ENCODE measurements around the gene C19orf67. TPM values are rescaled to one million over a fixed set of nuclear protein-coding genes. Genes with fewer than 3 reads are reported as not detected.

C19orf67 gene
- total and polyA plus RNA-seq, 2 of the 13 experiments (the other 11 are each of a cell fraction or from before 2014, with no cell fraction given): 0.11 to 0.32 TPM

- TF ChIP-seq MAZ (IDR thresholded peaks at IDR 0.05; ENCODE audit: borderline replicate concordance, low read depth, low read length) (no peak), MAZ (CRISPR knock-in tag; IDR thresholded peaks at IDR 0.05; ENCODE audit: low read depth) (no peak), KDM1A (CRISPR knock-in tag; IDR thresholded peaks at IDR 0.05) (0 out of 2 replicates have a peak, but pooled peaks have one; percentile 49), AGO2 (optimal IDR thresholded peaks at IDR 0.05; ENCODE audit: low read depth, low read length) (peak; percentile 10), XRCC5 (optimal IDR thresholded peaks at IDR 0.05; ENCODE audit: low read length) (peak; percentile 6), ZNF790 (CRISPR knock-in tag; IDR thresholded peaks at IDR 0.05; ENCODE audit: borderline replicate concordance) (peak; percentile 13; the same call in 1 of the 2 replicates), GFI1 (CRISPR knock-in tag; IDR thresholded peaks at IDR 0.05; ENCODE audit: borderline replicate concordance) (no peak), ZMYM2 (CRISPR knock-in tag; IDR thresholded peaks at IDR 0.05) (peak; percentile 75; the same call in 1 of the 2 replicates), ZNF549 (CRISPR knock-in tag; IDR thresholded peaks at IDR 0.05) (no peak), JUNB (CRISPR knock-in tag; IDR thresholded peaks at IDR 0.05; ENCODE audit: borderline replicate concordance) (no peak), ZNF496 (CRISPR knock-in tag; IDR thresholded peaks at IDR 0.05; ENCODE audit: insufficient replicate concordance) (no peak)
Observed at GRCh38 chr19:14113762-14114414, 28.3 kb upstream of the C19orf67 start (continued).

GRCh38 chr19:14112809-14113385 is 27.3 kb upstream of the C19orf67 start:
- H3K27me3 ChIP-seq (ENCODE audit: control insufficient read depth in 1 of 2, insufficient read depth in 2 of 2, low read length in 2 of 2): no peaks in the 10 kb centered on the region
- H3K4me3 ChIP-seq (replicated peaks in 1 of 3; ENCODE audit: insufficient read depth in 1 of 3, low read depth in 2 of 3, low read length in 3 of 3): peak overlapping the region in 1 of 3 experiments; percentile 20; a peak in 2 of 6 replicates
- peak overlapping the region; percentile 57 for H3K4me2 ChIP-seq (ENCODE audit: low read depth, low read length)
- intact Hi-C loops (cut with micrococcal nuclease; ENCODE audit: unreplicated experiment): no loop called here
- H3K36me3 ChIP-seq (replicated peaks in 1 of 2; ENCODE audit: control insufficient read depth in 1 of 2, insufficient read depth in 2 of 2, low read length in 2 of 2): no peaks in the 10 kb centered on the region
- peaks cover 12% of the 10 kb centered on the region for H3K79me2 ChIP-seq (ENCODE audit: insufficient read depth, low read length)
- WGBS (ENCODE audit: low lambda C conversion rate): 62% methylated on average over 7 of the region's 12 CpGs
- ChIA-PET POLR2A (interaction anchor here (2.8 kb wide), 1 partner anchor 24 kb away, joined by 11 read pairs; the partner anchor contains the start of gene ASF1B), CTCF (ENCODE audit: low intra/inter-chr PET ratio, low total read pairs) (interaction anchor here (0.9 kb wide), 1 partner anchor 15 kb away, joined by 3 read pairs; no protein-coding TSS in a partner anchor)
- ATAC-seq (no peak), FAIRE-seq (peak; percentile 60), DNase-seq (ENCODE audit: low spot score) (peak; percentile 29)
- H2AFZ ChIP-seq (ENCODE audit: low read length): no peak overlapping the region
- H3K9me3 ChIP-seq (ENCODE audit: low read length): no peaks in the 10 kb centered on the region
- H3K9ac ChIP-seq (ENCODE audit: insufficient read depth, low read depth, low read length): peak overlapping the region; percentile 53
- H3K4me1 ChIP-seq (ENCODE audit: insufficient read depth, low read length): peaks cover 60% of the 10 kb centered on the region
- H3K27ac ChIP-seq (ENCODE audit: extremely low read length, insufficient read depth, low read length): peak overlapping the region; percentile 76
- H4K20me1 ChIP-seq (ENCODE audit: insufficient read depth, low read length): no peaks in the 10 kb centered on the region
- no TSS peak for BruUV-seq (replicated peaks)
- in situ Hi-C loops (cut with HindIII; ENCODE audit: extremely low pct_ligation_motif_present, low pct_unique_long_range_greater_than_20kb): no loop called here
- no peak for TF ChIP-seq NFRKB (IDR thresholded peaks at IDR 0.05)
- TF ChIP-seq ZNF839 (CRISPR knock-in tag; IDR thresholded peaks at IDR 0.05; ENCODE audit: borderline replicate concordance): no peak
- TF ChIP-seq, protein P1, sequence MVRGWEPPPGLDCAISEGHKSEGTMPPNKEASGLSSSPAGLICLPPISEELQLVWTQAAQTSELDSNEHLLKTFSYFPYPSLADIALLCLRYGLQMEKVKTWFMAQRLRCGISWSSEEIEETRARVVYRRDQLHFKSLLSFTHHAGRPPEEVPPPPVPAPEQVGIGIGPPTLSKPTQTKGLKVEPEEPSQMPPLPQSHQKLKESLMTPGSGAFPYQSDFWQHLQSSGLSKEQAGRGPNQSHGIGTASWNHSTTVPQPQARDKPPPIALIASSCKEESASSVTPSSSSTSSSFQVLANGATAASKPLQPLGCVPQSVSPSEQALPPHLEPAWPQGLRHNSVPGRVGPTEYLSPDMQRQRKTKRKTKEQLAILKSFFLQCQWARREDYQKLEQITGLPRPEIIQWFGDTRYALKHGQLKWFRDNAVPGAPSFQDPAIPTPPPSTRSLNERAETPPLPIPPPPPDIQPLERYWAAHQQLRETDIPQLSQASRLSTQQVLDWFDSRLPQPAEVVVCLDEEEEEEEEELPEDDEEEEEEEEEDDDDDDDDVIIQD (CRISPR knock-in tag; IDR thresholded peaks at IDR 0.05; ENCODE audit: low read depth): no peak
- TF ChIP-seq SOX6 (IDR thresholded peaks at IDR 0.05): no peak
- peak; percentile 15; the same call in 1 of the 2 replicates for TF ChIP-seq SOX6 (CRISPR knock-in tag; IDR thresholded peaks at IDR 0.05)
- TF ChIP-seq, protein P2, sequence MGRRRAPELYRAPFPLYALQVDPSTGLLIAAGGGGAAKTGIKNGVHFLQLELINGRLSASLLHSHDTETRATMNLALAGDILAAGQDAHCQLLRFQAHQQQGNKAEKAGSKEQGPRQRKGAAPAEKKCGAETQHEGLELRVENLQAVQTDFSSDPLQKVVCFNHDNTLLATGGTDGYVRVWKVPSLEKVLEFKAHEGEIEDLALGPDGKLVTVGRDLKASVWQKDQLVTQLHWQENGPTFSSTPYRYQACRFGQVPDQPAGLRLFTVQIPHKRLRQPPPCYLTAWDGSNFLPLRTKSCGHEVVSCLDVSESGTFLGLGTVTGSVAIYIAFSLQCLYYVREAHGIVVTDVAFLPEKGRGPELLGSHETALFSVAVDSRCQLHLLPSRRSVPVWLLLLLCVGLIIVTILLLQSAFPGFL (CRISPR knock-in tag; IDR thresholded peaks at IDR 0.05): no peak
- TF ChIP-seq CC2D1A (CRISPR knock-in tag; IDR thresholded peaks at IDR 0.05): no peak
- TF ChIP-seq RFX5 (IDR thresholded peaks at IDR 0.05; ENCODE audit: low read depth, low read length): no peak
- no peak for TF ChIP-seq RFX3 (CRISPR knock-in tag; IDR thresholded peaks at IDR 0.05)
- TF ChIP-seq ZNF138 (CRISPR knock-in tag; IDR thresholded peaks at IDR 0.05; ENCODE audit: low read depth): no peak
- TF ChIP-seq RFX1 (IDR thresholded peaks at IDR 0.05): no peak
- no peak for TF ChIP-seq CREB1 (IDR thresholded peaks at IDR 0.05)
- TF ChIP-seq CREB1 (CRISPR knock-in tag; IDR thresholded peaks at IDR 0.05): no peak
